Ishikawa (cell line): ENCODE results near the gene MYO7A.

Source experiments
- CEBPB ChIP-seq: IDR thresholded peaks from 2 replicates; pipeline ENCODE4 v1.6.1; 2012
- CREB1 ChIP-seq: IDR thresholded peaks from 2 replicates; pipeline ENCODE4 v1.6.1; 2012; ENCODE audit warnings: low read depth
- EGR1 ChIP-seq: IDR thresholded peaks from 2 replicates; pipeline ENCODE4 v1.6.1; 2012
- EP300 ChIP-seq: IDR thresholded peaks from 2 replicates; pipeline ENCODE4 v1.6.1; 2012; ENCODE audit warnings: borderline replicate concordance
- FOXM1 ChIP-seq: IDR thresholded peaks from 2 replicates; pipeline ENCODE4 v1.6.1; 2012; ENCODE audit warnings: low read depth, borderline replicate concordance
- MAX ChIP-seq: IDR thresholded peaks from 2 replicates; pipeline ENCODE4 v1.6.1; 2012
- NFIC ChIP-seq: IDR thresholded peaks from 2 replicates; pipeline ENCODE4 v1.6.1; 2012
- RAD21 ChIP-seq: IDR thresholded peaks from 2 replicates; pipeline ENCODE4 v1.6.1; 2012; ENCODE audit warnings: low read depth
- REST ChIP-seq: IDR thresholded peaks from 2 replicates; pipeline ENCODE4 v1.6.1; 2012; ENCODE audit warnings: low read depth, mild to moderate bottlenecking
- TAF1 ChIP-seq: IDR thresholded peaks from 2 replicates; pipeline ENCODE4 v1.6.1; 2012; ENCODE audit warnings: low read depth, mild to moderate bottlenecking
- TCF12 ChIP-seq: IDR thresholded peaks from 2 replicates; pipeline ENCODE4 v1.6.1; 2012; ENCODE audit warnings: low read depth
- TEAD4 ChIP-seq: IDR thresholded peaks from 2 replicates; pipeline ENCODE4 v1.6.1; 2012
- USF1 ChIP-seq: IDR thresholded peaks from 2 replicates; pipeline ENCODE4 v1.6.1; 2012
- YY1 ChIP-seq: IDR thresholded peaks from 2 replicates; pipeline ENCODE4 v1.6.1; 2012; ENCODE audit warnings: low read depth
- ZBTB7A ChIP-seq: IDR thresholded peaks from 2 replicates; pipeline ENCODE4 v1.6.1; 2012; ENCODE audit warnings: low read depth

MYO7A gene

GRCh38 chr11:77155556-77156130, 27.6 kb downstream of the MYO7A start:
- no peak for TF ChIP-seq EGR1
- TF ChIP-seq MAX, result no peak
- no peak for TF ChIP-seq YY1
- TF ChIP-seq CEBPB, result no peak
- no peak for TF ChIP-seq TAF1
- TF ChIP-seq TCF12, result no peak
- no peak for TF ChIP-seq EP300
- no peak for TF ChIP-seq RAD21
- no peak for TF ChIP-seq NFIC
- TF ChIP-seq CREB1, result no peak
- no peak for TF ChIP-seq USF1
- TF ChIP-seq FOXM1, result no peak
- no peak for TF ChIP-seq REST

GRCh38 chr11:77156396-77157195, 28.6 kb downstream of the MYO7A start:
- TF ChIP-seq TEAD4, result no peak
- TF ChIP-seq REST, result no peak
- TF ChIP-seq MAX, result no peak
- no peak for TF ChIP-seq CREB1
- TF ChIP-seq CEBPB, result no peak
- no peak for TF ChIP-seq ZBTB7A
- TF ChIP-seq FOXM1, result no peak
- no peak for TF ChIP-seq USF1
- TF ChIP-seq EGR1, result no peak

- no peak for TF ChIP-seq TAF1
- TF ChIP-seq ZBTB7A, result no peak
These were observed 30.1 kb downstream of the MYO7A start for GRCh38 chr11:77158041-77158695.

GRCh38 chr11:77159219-77159936, 31.3 kb downstream of the MYO7A start:
- no peak for TF ChIP-seq CEBPB
- no peak for TF ChIP-seq TAF1
- no peak for TF ChIP-seq EP300

- TF ChIP-seq ZBTB7A (no peak), CREB1 (no peak), RAD21 (no peak), TCF12 (no peak), TEAD4 (no peak), REST (no peak), USF1 (no peak), CEBPB (no peak), EGR1 (no peak), EP300 (no peak), YY1 (no peak), FOXM1 (no peak), MAX (no peak), NFIC (no peak), TAF1 (no peak)
These were observed 32.0 kb downstream of the MYO7A start for GRCh38 chr11:77159937-77160495.
